ENCODE measurements around the gene VAV3. TPM values are rescaled to one million over a fixed set of nuclear protein-coding genes. Genes with fewer than 3 reads are reported as not detected.

The VAV3 gene
- polyA plus RNA-seq, 1 donor (not counting 4 experiments of a cell fraction or from before 2014, with no cell fraction given): 19.6 TPM

DNA sequence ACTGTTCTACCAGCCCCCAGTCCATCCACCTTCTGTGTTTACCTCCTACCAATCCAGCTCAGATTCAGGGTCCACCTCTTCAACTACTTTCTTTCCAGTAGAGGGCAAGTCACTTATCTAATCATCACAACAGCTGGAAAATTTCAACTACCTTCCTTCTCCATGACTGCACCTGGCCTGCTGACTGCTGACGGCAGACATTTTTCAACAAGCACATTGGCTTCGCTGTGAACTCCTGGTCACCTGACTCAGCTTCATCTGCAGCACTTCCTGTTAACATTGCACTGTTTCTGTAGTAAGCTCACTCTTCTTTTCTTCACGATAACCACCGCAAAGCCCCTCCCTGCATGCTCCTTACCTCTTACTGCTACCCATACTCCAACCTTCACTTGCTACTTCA, 418.4 kb downstream of the VAV3 start:
- Histone ChIP-seq H3K79me2 (ENCODE audit: control insufficient read depth, insufficient read depth, low read length) (no peaks in the 10 kb centered on the region), H2AFZ (ENCODE audit: control insufficient read depth, low read length) (no peak overlapping the region), H3K36me3 (ENCODE audit: control insufficient read depth in 2 of 2, extremely low read depth in 1 of 2, insufficient read depth in 2 of 2, low read length in 2 of 2) (no peaks in the 10 kb centered on the region), H4K20me1 (ENCODE audit: control insufficient read depth, extremely low read depth, insufficient read depth, low read length) (no peaks in the 10 kb centered on the region), H3K9me3 (ENCODE audit: control insufficient read depth, low read depth, low read length) (no peaks in the 10 kb centered on the region), H3K27me3 (ENCODE audit: control insufficient read depth, extremely low read depth, insufficient read depth, low read length) (no peaks in the 10 kb centered on the region), H3K4me1 (ENCODE audit: control insufficient read depth, extremely low read depth, insufficient read depth, low read length) (peaks cover 17% of the 10 kb centered on the region), H3K9me1 (ENCODE audit: control insufficient read depth, extremely low read depth, insufficient read depth, low read length) (no peaks in the 10 kb centered on the region), H3K4me3 (ENCODE audit: control insufficient read depth in 2 of 3, extremely low read depth in 1 of 3, insufficient read depth in 2 of 3, low read depth in 1 of 3, low read length in 3 of 3) (no peak overlapping the region), H3K4me2 (ENCODE audit: control insufficient read depth, extremely low read depth, insufficient read depth, low read depth, low read length) (no peak overlapping the region), H3K9ac (ENCODE audit: control insufficient read depth, extremely low read depth, insufficient read depth, low read length) (no peak overlapping the region), H3K27ac (ENCODE audit: control insufficient read depth, insufficient read depth, low read length) (no peak overlapping the region)
- no peak for DNase-seq (ENCODE audit: low read depth, low spot score)
- dilution Hi-C loops (cut with MboI; ENCODE audit: extremely low pct_ligation_motif_present, low sequenced_read_pairs): no loop called here
- no peak for FAIRE-seq
- TF ChIP-seq, protein P1, sequence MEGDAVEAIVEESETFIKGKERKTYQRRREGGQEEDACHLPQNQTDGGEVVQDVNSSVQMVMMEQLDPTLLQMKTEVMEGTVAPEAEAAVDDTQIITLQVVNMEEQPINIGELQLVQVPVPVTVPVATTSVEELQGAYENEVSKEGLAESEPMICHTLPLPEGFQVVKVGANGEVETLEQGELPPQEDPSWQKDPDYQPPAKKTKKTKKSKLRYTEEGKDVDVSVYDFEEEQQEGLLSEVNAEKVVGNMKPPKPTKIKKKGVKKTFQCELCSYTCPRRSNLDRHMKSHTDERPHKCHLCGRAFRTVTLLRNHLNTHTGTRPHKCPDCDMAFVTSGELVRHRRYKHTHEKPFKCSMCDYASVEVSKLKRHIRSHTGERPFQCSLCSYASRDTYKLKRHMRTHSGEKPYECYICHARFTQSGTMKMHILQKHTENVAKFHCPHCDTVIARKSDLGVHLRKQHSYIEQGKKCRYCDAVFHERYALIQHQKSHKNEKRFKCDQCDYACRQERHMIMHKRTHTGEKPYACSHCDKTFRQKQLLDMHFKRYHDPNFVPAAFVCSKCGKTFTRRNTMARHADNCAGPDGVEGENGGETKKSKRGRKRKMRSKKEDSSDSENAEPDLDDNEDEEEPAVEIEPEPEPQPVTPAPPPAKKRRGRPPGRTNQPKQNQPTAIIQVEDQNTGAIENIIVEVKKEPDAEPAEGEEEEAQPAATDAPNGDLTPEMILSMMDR (optimal IDR thresholded peaks at IDR 0.05 in 1 of 3, IDR thresholded peaks at IDR 0.05 in 1 of 3, conservative IDR thresholded peaks at IDR 0.05 in 1 of 3; ENCODE audit: extremely low read depth in 1 of 3, insufficient read depth in 2 of 3, low read length in 3 of 3): no peak
- TF ChIP-seq EZH2 (IDR thresholded peaks at IDR 0.05; ENCODE audit: low read length): no peak

DNA sequence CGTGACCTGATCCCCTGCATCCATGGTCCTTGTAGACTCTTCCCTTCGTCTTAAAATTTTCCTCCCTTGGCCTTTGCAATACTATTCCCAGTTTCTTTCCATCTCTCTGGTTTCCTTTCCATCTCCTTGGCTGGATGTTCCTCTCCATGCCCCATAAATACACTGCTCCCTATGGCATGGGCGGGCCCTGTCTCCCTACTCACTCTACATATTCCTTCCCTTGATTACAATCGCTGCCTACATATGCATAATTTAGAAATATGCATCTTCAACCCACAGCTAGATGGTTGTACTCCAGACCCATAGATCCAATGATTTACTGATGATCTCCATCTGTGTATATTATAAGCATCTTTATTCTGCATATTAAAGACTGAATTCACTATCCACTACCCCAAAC, 419.1 kb downstream of the VAV3 start:
- dilution Hi-C loops (cut with MboI; ENCODE audit: extremely low pct_ligation_motif_present, low sequenced_read_pairs): no loop called here
- no peak for FAIRE-seq

More for the DNA sequence above, 419.1 kb downstream of the VAV3 start:
- H3K9me3 ChIP-seq (ENCODE audit: control insufficient read depth, low read depth, low read length): no peaks in the 10 kb centered on the region
- no peak overlapping the region for H3K4me3 ChIP-seq (ENCODE audit: control insufficient read depth in 2 of 3, extremely low read depth in 1 of 3, insufficient read depth in 2 of 3, low read depth in 1 of 3, low read length in 3 of 3)
- H3K36me3 ChIP-seq (ENCODE audit: control insufficient read depth in 2 of 2, extremely low read depth in 1 of 2, insufficient read depth in 2 of 2, low read length in 2 of 2): no peaks in the 10 kb centered on the region
- no peak overlapping the region for H3K4me2 ChIP-seq (ENCODE audit: control insufficient read depth, extremely low read depth, insufficient read depth, low read depth, low read length)
- no peak for DNase-seq (ENCODE audit: low read depth, low spot score)
- no peaks in the 10 kb centered on the region for H3K27me3 ChIP-seq (ENCODE audit: control insufficient read depth, extremely low read depth, insufficient read depth, low read length)
- TF ChIP-seq EZH2 (IDR thresholded peaks at IDR 0.05; ENCODE audit: low read length): no peak
- TF ChIP-seq, protein P1 (optimal IDR thresholded peaks at IDR 0.05 in 1 of 3, IDR thresholded peaks at IDR 0.05 in 1 of 3, conservative IDR thresholded peaks at IDR 0.05 in 1 of 3; ENCODE audit: extremely low read depth in 1 of 3, insufficient read depth in 2 of 3, low read length in 3 of 3): no peak
- H3K4me1 ChIP-seq (ENCODE audit: control insufficient read depth, extremely low read depth, insufficient read depth, low read length): peaks cover 17% of the 10 kb centered on the region
- H4K20me1 ChIP-seq (ENCODE audit: control insufficient read depth, extremely low read depth, insufficient read depth, low read length): no peaks in the 10 kb centered on the region
- H3K9me1 ChIP-seq (ENCODE audit: control insufficient read depth, extremely low read depth, insufficient read depth, low read length): no peaks in the 10 kb centered on the region
- H2AFZ ChIP-seq (ENCODE audit: control insufficient read depth, low read length): no peak overlapping the region
- H3K9ac ChIP-seq (ENCODE audit: control insufficient read depth, extremely low read depth, insufficient read depth, low read length): no peak overlapping the region
- no peaks in the 10 kb centered on the region for H3K79me2 ChIP-seq (ENCODE audit: control insufficient read depth, insufficient read depth, low read length)
- no peak overlapping the region for H3K27ac ChIP-seq (ENCODE audit: control insufficient read depth, insufficient read depth, low read length)
